Measurements from ENCODE around the gene SORBS1.

SORBS1 gene

GRCh38 chr10:95341716-95342130, 219.4 kb downstream of the SORBS1 start:
- H3K4me3 Mint-ChIP-seq = no peak overlapping the region
- peaks cover 5% of the 10 kb centered on the region for H3K27me3 Mint-ChIP-seq (ENCODE audit: low read depth)
- H3K9me3 Mint-ChIP-seq = no peaks in the 10 kb centered on the region
- no peaks in the 10 kb centered on the region for H3K36me3 Mint-ChIP-seq (ENCODE audit: low read depth)
- no peaks in the 10 kb centered on the region for H3K4me1 Mint-ChIP-seq (ENCODE audit: low read depth)
- DNase-seq (ENCODE audit: low spot score) = no peak
- no peak overlapping the region for H3K27ac Mint-ChIP-seq

GRCh38 chr10:95339863-95340262, 221.3 kb downstream of the SORBS1 start:
- no peaks in the 10 kb centered on the region for H3K36me3 Mint-ChIP-seq (ENCODE audit: low read depth)
- no peak overlapping the region for H3K4me3 Mint-ChIP-seq
- H3K4me1 Mint-ChIP-seq (ENCODE audit: low read depth) = no peaks in the 10 kb centered on the region
- no peak for DNase-seq (ENCODE audit: low spot score)
- H3K27me3 Mint-ChIP-seq (ENCODE audit: low read depth) = no peaks in the 10 kb centered on the region
- no peaks in the 10 kb centered on the region for H3K9me3 Mint-ChIP-seq
- H3K27ac Mint-ChIP-seq = no peak overlapping the region

- Mint-ChIP-seq H3K27ac (no peak overlapping the region), H3K9me3 (no peaks in the 10 kb centered on the region), H3K36me3 (ENCODE audit: low read depth) (no peaks in the 10 kb centered on the region), H3K4me3 (no peak overlapping the region), H3K4me1 (ENCODE audit: low read depth) (no peaks in the 10 kb centered on the region), H3K27me3 (ENCODE audit: low read depth) (no peaks in the 10 kb centered on the region)
- no peak for DNase-seq (ENCODE audit: low spot score)
Measured at GRCh38 chr10:95337423-95338160, 223.6 kb downstream of the SORBS1 start.

- DNase-seq (ENCODE audit: low spot score) = no peak
- Mint-ChIP-seq H3K4me3 (no peak overlapping the region), H3K27ac (no peak overlapping the region), H3K27me3 (ENCODE audit: low read depth) (peaks cover 3% of the 10 kb centered on the region), H3K4me1 (ENCODE audit: low read depth) (no peaks in the 10 kb centered on the region), H3K9me3 (no peaks in the 10 kb centered on the region), H3K36me3 (ENCODE audit: low read depth) (no peaks in the 10 kb centered on the region)
Measured at GRCh38 chr10:95336702-95337101, 224.5 kb downstream of the SORBS1 start.

GRCh38 chr10:95335933-95336699, 225.1 kb downstream of the SORBS1 start:
- no peak for DNase-seq (ENCODE audit: low spot score)
- H3K9me3 Mint-ChIP-seq = no peaks in the 10 kb centered on the region
- H3K36me3 Mint-ChIP-seq (ENCODE audit: low read depth) = no peaks in the 10 kb centered on the region
- H3K4me3 Mint-ChIP-seq = no peak overlapping the region
- no peaks in the 10 kb centered on the region for H3K4me1 Mint-ChIP-seq (ENCODE audit: low read depth)
- no peak overlapping the region for H3K27ac Mint-ChIP-seq
- H3K27me3 Mint-ChIP-seq (ENCODE audit: low read depth) = peaks cover 3% of the 10 kb centered on the region

GRCh38 chr10:95334805-95335144, 226.4 kb downstream of the SORBS1 start:
- H3K4me3 Mint-ChIP-seq = no peak overlapping the region
- no peak overlapping the region for H3K27ac Mint-ChIP-seq
- no peak for DNase-seq (ENCODE audit: low spot score)
- no peaks in the 10 kb centered on the region for H3K36me3 Mint-ChIP-seq (ENCODE audit: low read depth)
- peaks cover 3% of the 10 kb centered on the region for H3K27me3 Mint-ChIP-seq (ENCODE audit: low read depth)
- no peaks in the 10 kb centered on the region for H3K4me1 Mint-ChIP-seq (ENCODE audit: low read depth)
- H3K9me3 Mint-ChIP-seq = no peaks in the 10 kb centered on the region

- Mint-ChIP-seq H3K27ac (no peak overlapping the region), H3K9me3 (no peaks in the 10 kb centered on the region), H3K36me3 (ENCODE audit: low read depth) (no peaks in the 10 kb centered on the region), H3K27me3 (ENCODE audit: low read depth) (peaks cover 3% of the 10 kb centered on the region), H3K4me1 (ENCODE audit: low read depth) (no peaks in the 10 kb centered on the region), H3K4me3 (no peak overlapping the region)
- no peak for DNase-seq (ENCODE audit: low spot score)
Measured at GRCh38 chr10:95333997-95334804, 227.0 kb downstream of the SORBS1 start.

GRCh38 chr10:95332666-95333249, 228.4 kb downstream of the SORBS1 start:
- Mint-ChIP-seq H3K9me3 (no peaks in the 10 kb centered on the region), H3K27ac (no peak overlapping the region), H3K27me3 (ENCODE audit: low read depth) (peaks cover 3% of the 10 kb centered on the region), H3K36me3 (ENCODE audit: low read depth) (no peaks in the 10 kb centered on the region), H3K4me3 (no peak overlapping the region), H3K4me1 (ENCODE audit: low read depth) (no peaks in the 10 kb centered on the region)
- no peak for DNase-seq (ENCODE audit: low spot score)

- H3K27ac Mint-ChIP-seq = no peak overlapping the region
- H3K27me3 Mint-ChIP-seq (ENCODE audit: low read depth) = peaks cover 9% of the 10 kb centered on the region
- H3K4me3 Mint-ChIP-seq = no peak overlapping the region
- H3K4me1 Mint-ChIP-seq (ENCODE audit: low read depth) = no peaks in the 10 kb centered on the region
- H3K9me3 Mint-ChIP-seq = no peaks in the 10 kb centered on the region
- H3K36me3 Mint-ChIP-seq (ENCODE audit: low read depth) = no peaks in the 10 kb centered on the region
- no peak for DNase-seq (ENCODE audit: low spot score)
Measured at GRCh38 chr10:95331596-95332130, 229.5 kb downstream of the SORBS1 start.

GRCh38 chr10:95330966-95331453, 230.2 kb downstream of the SORBS1 start:
- no peak for DNase-seq (ENCODE audit: low spot score)
- H3K27me3 Mint-ChIP-seq (ENCODE audit: low read depth) = peaks cover 9% of the 10 kb centered on the region
- no peak overlapping the region for H3K4me3 Mint-ChIP-seq
- H3K4me1 Mint-ChIP-seq (ENCODE audit: low read depth) = no peaks in the 10 kb centered on the region
- H3K36me3 Mint-ChIP-seq (ENCODE audit: low read depth) = no peaks in the 10 kb centered on the region
- no peaks in the 10 kb centered on the region for H3K9me3 Mint-ChIP-seq
- H3K27ac Mint-ChIP-seq = no peak overlapping the region

GRCh38 chr10:95329296-95329695, 231.9 kb downstream of the SORBS1 start:
- DNase-seq (ENCODE audit: low spot score) = no peak
- Mint-ChIP-seq H3K36me3 (ENCODE audit: low read depth) (no peaks in the 10 kb centered on the region), H3K9me3 (no peaks in the 10 kb centered on the region), H3K4me1 (ENCODE audit: low read depth) (no peaks in the 10 kb centered on the region), H3K27ac (no peak overlapping the region), H3K4me3 (no peak overlapping the region), H3K27me3 (ENCODE audit: low read depth) (peaks cover 9% of the 10 kb centered on the region)

- Mint-ChIP-seq H3K27me3 (ENCODE audit: low read depth) (peaks cover 9% of the 10 kb centered on the region), H3K4me1 (ENCODE audit: low read depth) (no peaks in the 10 kb centered on the region), H3K36me3 (ENCODE audit: low read depth) (no peaks in the 10 kb centered on the region), H3K9me3 (no peaks in the 10 kb centered on the region), H3K27ac (no peak overlapping the region), H3K4me3 (no peak overlapping the region)
- DNase-seq (ENCODE audit: low spot score) = no peak
Measured at GRCh38 chr10:95328013-95328412, 233.2 kb downstream of the SORBS1 start.

GRCh38 chr10:95327367-95327766, 233.8 kb downstream of the SORBS1 start:
- H3K27me3 Mint-ChIP-seq (ENCODE audit: low read depth) = peaks cover 9% of the 10 kb centered on the region
- no peak for DNase-seq (ENCODE audit: low spot score)

More at GRCh38 chr10:95327367-95327766, 233.8 kb downstream of the SORBS1 start:
- H3K4me1 Mint-ChIP-seq (ENCODE audit: low read depth) = no peaks in the 10 kb centered on the region
- no peaks in the 10 kb centered on the region for H3K36me3 Mint-ChIP-seq (ENCODE audit: low read depth)
- H3K27ac Mint-ChIP-seq = no peak overlapping the region
- H3K4me3 Mint-ChIP-seq = no peak overlapping the region
- no peaks in the 10 kb centered on the region for H3K9me3 Mint-ChIP-seq

All from T-helper 2 cell treated with Interferon-gamma antibody and Interleukin-4, amounts not matched to agents 5 μg/mL and 100 μg/mL, for 36 hours (primary cell).